Right renal pelvis (tissue), 4 donors: ENCODE measurements around the gene HBE1. TPM values are rescaled to one million over a fixed set of nuclear protein-coding genes. Genes with fewer than 3 reads are reported as not detected.

ENCODE experiments used
- DNase-seq, 4 donors: peaks; one replicate each; pipeline ENCODE4 v3.0.0-alpha.2; 2013; ENCODE audit warnings: low read depth in 4 of 4, low spot score in 3 of 4, missing footprints in 1 of 4
- polyA plus RNA-seq, 4 donors: library from polyadenylated mRNA; unstranded; fragments of 120-200 nt; gene quantifications; one replicate each; pipeline ENCODE4 v1.2.1, GENCODE V29; 2013; ENCODE audit not compliant: insufficient read length in 4 of 4

Gene HBE1
- polyA plus RNA-seq, 4 donors: 6.6 to 11.6 (median 7.4) TPM

- DNase-seq: no peak
These were observed 16.6 kb upstream of the HBE1 start for GRCh38 chr11:5286351-5286750.

- DNase-seq: no peak
These were observed 16.1 kb upstream of the HBE1 start for GRCh38 chr11:5285703-5286340.

- no peak for DNase-seq
These were observed 14.9 kb upstream of the HBE1 start for GRCh38 chr11:5284637-5285036.

- DNase-seq: no peak
These were observed 14.1 kb upstream of the HBE1 start for GRCh38 chr11:5283882-5284281.

GRCh38 chr11:5283086-5283485 lies 13.3 kb upstream of the HBE1 start:
- DNase-seq: no peak

GRCh38 chr11:5282628-5283027 lies 12.9 kb upstream of the HBE1 start:
- DNase-seq: no peak

- DNase-seq: no peak
These were observed 11.9 kb upstream of the HBE1 start for GRCh38 chr11:5281596-5281995.

GRCh38 chr11:5280582-5281102 lies 10.9 kb upstream of the HBE1 start:
- DNase-seq: no peak

GRCh38 chr11:5279471-5280090 lies 9.8 kb upstream of the HBE1 start:
- DNase-seq: no peak

- no peak for DNase-seq
These were observed 8.2 kb upstream of the HBE1 start for GRCh38 chr11:5277807-5278382.

GRCh38 chr11:5276697-5277096 lies 7.0 kb upstream of the HBE1 start:
- DNase-seq: no peak

- DNase-seq: no peak
These were observed 5.8 kb upstream of the HBE1 start for GRCh38 chr11:5275369-5276110.

GRCh38 chr11:5274395-5274794 lies 4.7 kb upstream of the HBE1 start:
- DNase-seq: no peak

- DNase-seq: no peak
These were observed 2.8 kb upstream of the HBE1 start for GRCh38 chr11:5272395-5273017.

GRCh38 chr11:5267033-5267563 lies 2.6 kb downstream of the HBE1 start:
- no peak for DNase-seq

GRCh38 chr11:5266609-5267008 lies 3.1 kb downstream of the HBE1 start:
- DNase-seq: no peak

- DNase-seq: no peak
These were observed 3.9 kb downstream of the HBE1 start for GRCh38 chr11:5265832-5266231.

- DNase-seq: no peak
These were observed 11.0 kb downstream of the HBE1 start for GRCh38 chr11:5258543-5259262.

- DNase-seq: no peak
These were observed 12.4 kb downstream of the HBE1 start for GRCh38 chr11:5257296-5257695.
